Endodermal cell (in vitro differentiated cells): ENCODE results near the gene IL31. TPM values are rescaled to one million over a fixed set of nuclear protein-coding genes. Genes with fewer than 3 reads are reported as not detected.

ENCODE experiments used
- DNase-seq: peaks from one replicate; pipeline ENCODE4 v3.0.0-alpha.2; 2017
- H3K27ac ChIP-seq: 2 replicates; pipeline ENCODE4 v1.5.1; 2013; ENCODE audit warnings: mild to moderate bottlenecking, low read depth, low read length, moderate library complexity
- H3K27me3 ChIP-seq: 2 replicates; pipeline ENCODE4 v1.6.1; 2013; ENCODE audit warnings: mild to moderate bottlenecking, low read length, moderate library complexity; ENCODE audit not compliant: insufficient read depth, control insufficient read depth, poor library complexity, severe bottlenecking
- H3K36me3 ChIP-seq: 2 replicates; pipeline ENCODE4 v1.7.0; 2013; ENCODE audit warnings: mild to moderate bottlenecking, low read length, moderate library complexity; ENCODE audit not compliant: control insufficient read depth, insufficient read depth
- H3K4me1 ChIP-seq: one replicate; pipeline ENCODE4 v1.7.0; 2013; ENCODE audit warnings: low read length; ENCODE audit not compliant: control insufficient read depth, insufficient read depth
- H3K4me3 ChIP-seq: 2 replicates; pipeline ENCODE4 v1.5.1; 2013; ENCODE audit warnings: mild to moderate bottlenecking, low read length, moderate library complexity
- H3K9ac ChIP-seq: 2 replicates; pipeline ENCODE4 v1.6.1; 2013; ENCODE audit warnings: mild to moderate bottlenecking, low read length, moderate library complexity; ENCODE audit not compliant: poor library complexity, severe bottlenecking; ENCODE audit errors: extremely low read depth
- H3K9me3 ChIP-seq: 2 replicates; pipeline ENCODE4 v1.6.1; 2013; ENCODE audit warnings: mild to moderate bottlenecking, low read length, moderate library complexity; ENCODE audit not compliant: control insufficient read depth
- H3K27ac Mint-ChIP-seq: 2 replicates; pipeline ENCODE4 v1.8.0; 2020; ENCODE audit warnings: mixed read lengths
- H3K27me3 Mint-ChIP-seq: 2 replicates; pipeline ENCODE4 v1.8.0; 2021; ENCODE audit warnings: mild to moderate bottlenecking, mixed read lengths; ENCODE audit not compliant: insufficient read depth
- H3K36me3 Mint-ChIP-seq: 2 replicates; pipeline ENCODE4 v1.8.0; 2020; ENCODE audit warnings: low read depth, mixed read lengths
- H3K4me1 Mint-ChIP-seq: 2 replicates; pipeline ENCODE4 v1.8.0; 2020; ENCODE audit warnings: mixed read lengths
- H3K4me3 Mint-ChIP-seq: 2 replicates; pipeline ENCODE4 v1.8.0; 2020; ENCODE audit warnings: mild to moderate bottlenecking, moderate library complexity, mixed read lengths
- H3K9me3 Mint-ChIP-seq: 2 replicates; pipeline ENCODE4 v1.8.0; 2020; ENCODE audit warnings: mild to moderate bottlenecking, mixed read lengths
- CTCF ChIP-seq: fragments of 200-600 bp; sonication (generic); conservative IDR thresholded peaks from 2 replicates; pipeline ENCODE4 v1.5.0; 2021; ENCODE audit warnings: antibody characterized with exemption, mild to moderate bottlenecking
- WGBS, 2 experiments: methylation state at CpG; one replicate each; pipeline versions ENCODE4 v1.1.5 to v1.1.7; 2013; ENCODE audit warnings: missing lambda C conversion rate in 2 of 2, mixed read lengths in 1 of 2; ENCODE audit not compliant: insufficient coverage in 1 of 2, insufficient read length in 1 of 2; 5-methylcytosine and 5-hydroxymethylcytosine counted together
- long read RNA-seq, 4 experiments: library from polyadenylated mRNA in 2 of 4; library from RNA in 1 of 4; library from capped mRNA in 1 of 4; stranded (forward) in 3 of 4; unstranded in 1 of 4; transcript quantifications; one replicate each; pipeline ENCODE4 v2.0.0, GENCODE V29; 2020 to 2021; ENCODE audit warnings: inconsistent platforms in 1 of 4
- polyA plus RNA-seq, 2 experiments: library from polyadenylated mRNA; stranded (reverse); fragments of 50-300 nt; gene quantifications; one replicate each; pipeline ENCODE4 v1.2.3, GENCODE V29; 2013
- total RNA-seq, 2 donors: library from RNA; stranded (reverse); fragmentation: NEBNext Ultra II Directional in 1 of 2; extraction: Animal tissue kit (Norgen Biotek cat#: 25700) in 1 of 2; gene quantifications; 2 replicates in 1 of 2; 3 replicates in 1 of 2; pipeline ENCODE4 v1.2.1, GENCODE V29; 2021

IL31 gene
- total RNA-seq = not detected
- not detected for polyA plus RNA-seq (2013, experiment 1 of 2)
- polyA plus RNA-seq (2013, experiment 2 of 2) = not detected
- long read RNA-seq, experiment 1 = 0 reads
- long read RNA-seq, experiment 2 = 0 reads
- long read RNA-seq, experiment 3 = 0 reads
- long read RNA-seq, experiment 4 = 0 reads

GRCh38 chr12:122174155-122174845 lies at the start of gene IL31:
Gene IL31, minus strand, starts transcription at chr12:122174221. Its CDS starts 49 bp downstream, at chr12:122174172.
- no peak within 1 kb of the TSS for H3K27ac ChIP-seq
- H3K9me3 Mint-ChIP-seq = no peaks in the 10 kb centered on the region
- WGBS, 2 experiments = 93 to 98% methylated on average over 14 to 17 of the region's 17 CpGs
- no peaks in the 10 kb centered on the region for H3K27me3 ChIP-seq
- H3K4me1 Mint-ChIP-seq = no peaks in the 10 kb centered on the region
- H3K9ac ChIP-seq = no peak within 1 kb of the TSS
- no peaks in the 10 kb centered on the region for H3K4me1 ChIP-seq
- no peak for DNase-seq
- H3K4me3 Mint-ChIP-seq = no peak within 1 kb of the TSS
- H3K9me3 ChIP-seq = no peaks in the 10 kb centered on the region
- H3K27me3 Mint-ChIP-seq = no peaks in the 10 kb centered on the region
- H3K27ac Mint-ChIP-seq = no peak within 1 kb of the TSS
- no peak within 1 kb of the TSS for H3K4me3 ChIP-seq
- no peaks in the 10 kb centered on the region for H3K36me3 Mint-ChIP-seq
- H3K36me3 ChIP-seq = no peaks in the 10 kb centered on the region
- no peak for TF ChIP-seq CTCF

GRCh38 chr12:122216445-122216844 lies 42.4 kb upstream of the IL31 start:
- peaks cover 77% of the 10 kb centered on the region for H3K36me3 Mint-ChIP-seq
- Histone ChIP-seq H3K4me3 (no peak overlapping the region), H3K9me3 (no peaks in the 10 kb centered on the region), H3K36me3 (peaks cover 93% of the 10 kb centered on the region), H3K9ac (no peak overlapping the region), H3K27ac (no peak overlapping the region), H3K4me1 (no peaks in the 10 kb centered on the region), H3K27me3 (no peaks in the 10 kb centered on the region)
- H3K27me3 Mint-ChIP-seq = no peaks in the 10 kb centered on the region
- H3K9me3 Mint-ChIP-seq = no peaks in the 10 kb centered on the region
- no peak overlapping the region for H3K27ac Mint-ChIP-seq
- no peak for TF ChIP-seq CTCF
- DNase-seq = no peak
- WGBS, 2 experiments = 100% methylated on average over 1 of the region's 1 CpG
- H3K4me3 Mint-ChIP-seq = no peak overlapping the region
- H3K4me1 Mint-ChIP-seq = no peaks in the 10 kb centered on the region

- Histone ChIP-seq H3K9ac (no peak overlapping the region), H3K36me3 (peaks cover 92% of the 10 kb centered on the region), H3K4me1 (no peaks in the 10 kb centered on the region), H3K4me3 (no peak overlapping the region), H3K27ac (no peak overlapping the region), H3K9me3 (no peaks in the 10 kb centered on the region), H3K27me3 (no peaks in the 10 kb centered on the region)
- Mint-ChIP-seq H3K27ac (no peak overlapping the region), H3K4me3 (no peak overlapping the region), H3K9me3 (no peaks in the 10 kb centered on the region), H3K36me3 (peaks cover 75% of the 10 kb centered on the region), H3K4me1 (no peaks in the 10 kb centered on the region), H3K27me3 (no peaks in the 10 kb centered on the region)
- WGBS, 2 experiments = 98 to 100% methylated on average over 3 to 5 of the region's 5 CpGs
- TF ChIP-seq CTCF = no peak
- no peak for DNase-seq
Observed at GRCh38 chr12:122215771-122216170, 41.8 kb upstream of the IL31 start.
